NCI-H524 treated with DMSO at 0.1 percent for 48 hours (cell line): ENCODE results near the gene PDLIM7.

ENCODE experiments used
- DNase-seq: peaks from one replicate; lab custom pipeline; 2025; lab: John Stamatoyannopoulos, UW

Gene PDLIM7

DNA sequence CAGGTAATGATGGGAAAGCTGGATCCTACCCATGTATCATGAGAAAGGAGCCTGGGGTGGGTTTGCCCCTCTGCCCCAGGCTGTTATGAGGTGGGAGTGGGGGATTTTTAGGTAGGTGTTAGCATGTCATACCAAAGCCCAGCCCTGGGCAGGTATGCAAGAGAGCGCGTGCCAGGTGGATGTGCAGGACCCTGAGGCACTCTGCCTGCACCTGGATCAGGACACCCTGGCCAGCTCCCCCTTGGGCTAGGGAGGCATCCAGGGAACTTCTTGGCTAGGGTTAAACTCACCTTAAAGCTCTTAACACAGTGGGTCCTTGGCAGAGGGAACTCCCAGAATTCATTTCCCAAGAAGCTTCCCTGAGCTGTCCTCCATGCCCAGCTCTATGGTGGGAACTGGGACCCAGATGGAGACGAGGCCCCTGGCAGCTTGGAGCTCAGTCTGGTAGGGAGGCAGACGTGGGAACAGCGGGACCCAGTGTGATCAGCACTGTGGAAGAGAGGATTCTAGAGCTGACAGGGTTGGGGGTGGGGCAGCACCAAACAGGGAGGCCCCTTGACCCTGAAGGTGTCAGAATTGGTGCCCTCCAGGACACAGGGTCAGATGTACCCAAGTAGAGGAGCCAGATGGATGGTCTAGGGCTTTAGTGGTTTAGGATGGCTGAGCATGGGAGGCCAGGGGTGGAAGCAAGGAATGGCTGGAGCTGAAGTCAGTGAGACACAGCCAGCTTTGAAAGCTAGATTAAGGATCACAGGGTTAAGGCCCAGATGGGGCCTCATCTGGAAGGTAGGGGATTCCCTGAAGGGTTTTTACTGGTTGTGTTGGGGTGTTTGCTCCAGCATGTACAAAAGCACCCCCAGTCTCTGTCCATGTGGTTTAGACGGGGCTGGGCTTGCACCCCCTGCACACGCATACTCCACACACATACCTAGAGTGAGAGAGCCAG lies 53.0 kb downstream of the PDLIM7 start:
- no peak for DNase-seq

DNA sequence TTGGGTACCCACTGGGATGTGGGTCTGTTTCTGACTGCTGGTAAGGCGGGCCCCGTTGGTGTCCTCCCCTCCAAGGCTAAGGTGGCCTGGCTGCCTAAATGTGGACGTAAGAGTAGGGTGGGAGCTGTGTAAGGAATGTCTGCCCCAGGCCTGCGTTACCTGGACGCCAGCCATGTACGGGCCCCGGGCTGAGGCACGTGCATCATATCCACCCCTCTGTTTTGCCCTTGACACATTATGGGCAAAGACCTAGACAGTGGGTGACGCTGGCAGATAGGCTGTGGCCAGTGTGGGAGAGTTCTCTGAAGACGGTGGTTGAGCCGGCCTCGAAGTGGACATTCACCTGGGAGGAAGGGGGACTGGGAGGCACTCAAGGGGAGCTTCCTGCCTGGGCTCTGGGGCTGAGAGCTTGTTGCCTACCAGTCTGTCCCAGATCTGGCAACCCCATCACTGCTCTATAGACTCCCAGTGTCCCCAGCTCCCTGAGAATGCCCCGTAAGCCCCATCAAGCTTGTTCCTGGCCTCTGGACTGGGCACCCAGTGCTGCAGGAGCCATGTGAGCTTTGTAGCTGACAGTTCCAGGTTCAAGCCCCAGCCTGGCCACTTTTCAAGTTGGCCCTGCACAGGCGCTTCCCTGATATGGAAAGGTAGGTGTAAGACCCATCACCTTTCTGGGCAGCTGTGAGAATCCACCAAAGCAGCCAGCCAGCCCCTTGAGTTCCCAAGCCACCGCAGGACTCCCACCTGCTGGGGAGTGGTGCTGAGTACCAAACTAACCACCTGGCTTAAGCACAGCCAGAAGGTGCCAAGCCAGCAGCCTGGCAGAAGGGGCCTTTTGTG lies 54.0 kb downstream of the PDLIM7 start:
- DNase-seq = no peak

DNA sequence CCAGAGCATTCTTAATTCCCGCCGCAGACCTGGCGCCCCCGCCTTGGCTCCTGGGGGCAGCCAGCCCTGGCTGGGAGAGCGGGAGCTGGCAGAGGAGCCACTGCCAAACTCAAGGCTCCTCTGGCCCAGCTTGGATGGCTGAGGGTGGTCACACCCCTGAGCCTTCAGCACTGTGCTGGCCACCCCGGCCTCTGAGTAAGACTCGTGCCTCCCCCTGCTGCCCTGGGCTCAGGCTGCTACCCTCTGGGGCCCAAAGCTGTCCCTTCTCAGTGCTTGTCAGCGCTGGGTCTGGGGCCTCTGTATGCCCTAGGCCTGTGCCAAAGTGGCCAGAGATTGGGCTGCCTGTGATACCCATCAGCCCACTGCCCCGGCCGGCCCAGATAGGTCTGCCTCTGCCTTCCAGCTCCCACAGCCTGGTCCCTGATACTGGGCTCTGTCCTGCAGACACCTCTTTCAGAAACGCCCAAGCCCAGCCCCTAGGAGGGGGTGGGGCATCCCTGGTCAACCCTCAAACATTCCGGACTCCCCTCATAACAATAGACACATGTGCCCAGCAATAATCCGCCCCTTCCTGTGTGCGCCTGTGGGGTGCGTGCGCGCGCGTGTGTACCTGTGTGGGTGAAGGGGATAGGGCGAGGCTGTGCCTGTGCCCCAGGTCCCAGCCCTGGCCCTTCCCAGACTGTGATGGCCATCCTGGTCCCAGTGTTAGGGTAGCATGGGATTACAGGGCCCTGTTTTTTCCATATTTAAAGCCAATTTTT lies 55.2 kb downstream of the PDLIM7 start:
- DNase-seq = no peak

DNA sequence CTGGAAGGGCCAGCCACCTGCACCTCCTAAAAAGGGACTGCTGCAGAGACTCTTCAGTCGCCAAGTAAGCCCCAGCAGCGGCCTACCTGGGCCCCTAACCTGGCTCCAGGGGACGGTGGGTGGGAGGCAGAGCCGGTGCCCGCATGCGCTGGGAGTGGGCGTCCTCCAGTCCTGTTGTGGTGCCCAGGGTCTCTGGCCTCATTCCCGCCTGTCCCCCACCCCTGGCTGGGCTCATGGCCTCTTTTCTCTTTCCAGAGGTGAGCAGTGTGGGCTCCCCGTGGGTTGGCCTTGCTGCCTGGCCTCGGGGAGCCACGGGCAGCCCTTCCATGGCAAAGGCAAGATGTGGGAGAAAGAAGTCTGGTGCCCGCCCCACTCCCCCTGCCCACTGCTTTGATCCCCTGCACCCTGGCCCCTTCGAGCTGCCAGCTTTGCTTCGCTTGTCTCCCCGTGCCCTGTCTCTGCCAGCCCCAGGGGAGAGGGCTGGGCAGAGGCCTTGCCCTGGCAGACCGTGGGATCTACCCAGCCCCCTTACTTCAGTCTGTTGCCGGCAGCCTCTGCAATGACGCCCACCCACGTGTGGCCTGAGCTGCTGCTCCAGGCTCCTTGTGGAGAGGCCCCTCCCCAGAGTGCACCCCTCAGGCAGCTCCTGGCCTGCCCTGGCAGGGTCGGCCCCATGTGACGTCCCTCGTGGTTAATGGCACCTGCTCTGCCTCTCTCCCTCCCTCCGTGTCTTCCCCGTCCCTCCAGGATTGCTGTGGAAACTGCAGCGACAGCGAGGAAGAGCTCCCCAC lies 56.2 kb downstream of the PDLIM7 start:
- no peak for DNase-seq

DNA sequence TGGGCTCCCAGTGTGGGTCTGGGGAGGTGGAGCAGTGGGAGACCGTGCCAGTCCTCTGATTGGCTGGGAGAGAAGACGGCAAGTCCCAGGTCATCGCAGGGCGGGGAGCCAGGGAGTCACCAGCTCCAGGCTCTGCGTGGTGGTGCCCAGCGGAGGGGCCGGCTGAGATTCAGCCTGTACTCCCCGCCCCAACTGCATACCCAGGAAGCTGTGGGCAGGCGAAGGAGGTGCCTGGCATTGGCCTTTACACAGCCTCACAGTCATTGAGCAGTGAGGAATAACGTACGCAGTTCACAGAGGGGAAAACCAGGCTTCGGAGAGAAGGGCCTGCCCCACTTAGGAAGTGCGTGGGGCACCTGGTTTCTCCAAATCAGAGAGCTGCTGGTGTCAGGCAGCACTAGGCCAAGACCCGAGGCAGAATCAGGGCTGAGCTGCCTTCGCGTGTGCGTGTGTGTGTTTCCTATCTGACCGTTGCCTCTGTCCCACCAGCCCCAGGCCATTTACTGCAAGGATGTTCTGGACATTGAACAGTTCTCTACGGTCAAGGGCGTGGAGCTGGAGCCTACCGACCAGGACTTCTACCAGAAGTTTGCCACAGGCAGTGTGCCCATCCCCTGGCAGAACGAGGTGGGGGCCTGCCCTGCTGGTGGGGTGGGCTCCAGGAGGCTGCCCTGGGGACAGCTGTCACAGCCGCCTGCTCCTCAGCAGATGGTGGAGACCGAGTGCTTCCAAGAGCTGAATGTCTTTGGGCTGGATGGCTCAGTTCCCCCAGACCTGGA lies 57.0 kb downstream of the PDLIM7 start:
- no peak for DNase-seq

DNA sequence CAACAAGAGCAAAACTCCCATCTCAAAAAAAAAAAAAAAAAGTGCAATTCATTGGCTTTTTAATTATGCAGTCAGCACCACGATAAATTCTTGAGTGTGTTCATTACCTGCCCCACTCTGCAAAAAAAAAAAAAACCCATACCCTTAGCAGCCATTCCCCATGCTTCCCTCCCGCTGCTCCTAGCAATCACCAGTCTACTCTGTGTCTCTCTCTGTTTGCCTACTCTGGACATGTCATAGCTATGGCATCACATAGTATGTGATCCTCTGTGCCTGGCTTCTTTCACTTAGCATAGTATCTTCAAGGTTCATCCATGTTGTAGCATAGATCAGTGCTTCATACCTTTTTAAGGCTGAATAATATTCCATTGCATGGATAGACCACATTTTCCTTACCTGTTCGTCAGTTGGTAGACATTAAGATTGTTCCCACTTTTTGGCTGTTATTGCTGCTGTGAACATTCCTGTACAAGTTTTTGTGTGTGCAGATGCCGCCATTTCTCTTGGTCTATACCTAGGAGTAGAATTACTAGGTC lies 57.8 kb downstream of the PDLIM7 start:
- no peak for DNase-seq

DNA sequence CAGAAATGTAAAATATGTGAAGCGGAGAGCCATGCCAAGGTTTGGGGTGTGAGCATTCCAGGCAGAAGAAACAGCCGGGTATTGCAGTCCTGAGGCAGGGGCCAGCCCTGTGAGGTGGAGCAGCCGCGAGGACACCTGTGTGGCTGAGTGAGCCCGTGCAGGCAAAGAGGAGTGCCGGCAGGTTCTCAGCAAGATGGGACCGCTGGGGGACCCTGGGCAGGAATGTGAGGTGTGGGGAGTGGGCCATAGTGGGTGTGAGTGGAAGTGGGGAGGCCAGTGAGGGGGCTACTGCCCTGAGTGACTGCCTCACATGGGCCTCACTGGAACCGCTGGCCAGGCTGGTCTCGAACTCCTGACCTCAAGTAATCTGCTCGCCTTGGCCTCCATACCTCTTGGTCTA lies 58.9 kb downstream of the PDLIM7 start:
- no peak for DNase-seq

DNA sequence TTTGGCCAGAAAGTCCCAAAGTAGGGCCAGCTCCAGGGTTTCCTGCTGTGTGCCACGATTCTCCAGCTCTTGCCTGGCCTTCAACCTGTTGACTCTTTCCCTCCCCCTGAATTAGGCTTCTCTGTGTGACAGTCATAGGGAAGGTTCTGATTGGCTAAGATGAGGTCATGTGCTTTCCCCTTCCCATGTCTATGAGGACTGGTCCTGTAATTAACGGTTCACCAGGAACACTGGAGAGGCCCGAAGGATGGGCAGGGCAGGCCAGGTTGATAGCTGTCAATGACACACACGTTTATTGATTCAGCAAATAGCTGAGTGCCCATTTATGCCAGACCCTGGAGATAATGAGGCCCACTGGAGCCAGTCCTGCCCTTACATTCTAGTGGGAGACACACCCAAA lies 59.8 kb downstream of the PDLIM7 start:
- DNase-seq = no peak

DNA sequence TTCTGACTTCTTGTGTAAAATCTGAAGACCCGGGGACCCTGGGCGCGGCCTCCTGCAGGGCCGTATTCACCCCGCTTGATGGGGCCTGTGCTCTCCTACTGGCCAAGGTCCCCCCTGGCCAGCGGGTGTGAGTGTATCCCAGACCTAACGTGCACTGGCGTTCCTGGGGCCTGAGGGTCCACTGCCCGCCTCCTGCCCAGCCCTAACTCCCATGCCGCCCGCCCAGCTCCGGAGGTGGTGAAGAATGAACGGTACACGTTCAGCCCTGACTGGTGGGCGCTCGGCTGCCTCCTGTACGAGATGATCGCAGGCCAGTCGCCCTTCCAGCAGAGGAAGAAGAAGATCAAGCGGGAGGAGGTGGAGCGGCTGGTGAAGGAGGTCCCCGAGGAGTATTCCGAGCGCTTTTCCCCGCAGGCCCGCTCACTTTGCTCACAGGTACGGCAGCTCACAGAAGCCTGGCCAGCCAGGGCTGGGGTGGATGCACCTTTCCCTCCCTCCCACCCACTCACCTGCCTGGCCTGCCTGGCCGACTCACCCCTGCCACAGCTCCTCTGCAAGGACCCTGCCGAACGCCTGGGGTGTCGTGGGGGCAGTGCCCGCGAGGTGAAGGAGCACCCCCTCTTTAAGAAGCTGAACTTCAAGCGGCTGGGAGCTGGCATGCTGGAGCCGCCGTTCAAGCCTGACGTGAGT lies 61.4 kb downstream of the PDLIM7 start:
- DNase-seq = no peak

DNA sequence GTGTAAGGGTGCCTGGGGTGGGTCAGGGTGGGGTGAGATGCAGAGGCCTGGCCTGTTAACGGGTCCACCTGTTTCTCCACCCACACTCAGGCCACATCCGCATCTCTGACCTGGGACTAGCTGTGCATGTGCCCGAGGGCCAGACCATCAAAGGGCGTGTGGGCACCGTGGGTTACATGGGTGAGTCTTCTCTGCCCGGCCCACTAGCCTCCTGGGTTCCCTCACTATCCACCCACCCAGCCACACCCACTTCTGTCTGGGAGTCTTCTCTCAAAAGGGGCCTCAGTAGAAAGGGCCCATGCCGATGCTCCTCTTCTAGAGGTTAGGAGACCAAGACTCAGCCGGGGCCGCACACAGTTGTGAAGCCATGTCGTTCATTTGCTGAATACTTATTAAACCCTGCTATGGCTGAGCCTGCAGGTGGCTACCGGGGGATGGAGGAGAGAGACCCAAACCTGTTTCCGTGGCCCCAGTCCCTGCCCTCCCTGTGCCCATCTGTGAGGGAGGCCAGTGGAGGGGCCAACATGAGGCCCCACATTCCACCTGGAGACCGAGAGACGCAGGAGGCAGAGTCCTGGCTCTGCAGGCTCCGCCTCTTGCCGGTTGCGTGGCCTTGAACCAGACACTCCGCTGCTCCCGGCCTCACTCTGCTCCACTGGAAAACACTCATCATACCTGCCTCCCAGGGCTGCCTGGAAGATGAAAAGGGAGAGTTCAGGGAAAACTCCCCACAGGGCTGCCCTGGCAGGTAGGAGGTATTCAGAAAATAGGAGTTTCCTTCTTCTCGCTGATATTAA lies 62.3 kb downstream of the PDLIM7 start:
- no peak for DNase-seq

DNA sequence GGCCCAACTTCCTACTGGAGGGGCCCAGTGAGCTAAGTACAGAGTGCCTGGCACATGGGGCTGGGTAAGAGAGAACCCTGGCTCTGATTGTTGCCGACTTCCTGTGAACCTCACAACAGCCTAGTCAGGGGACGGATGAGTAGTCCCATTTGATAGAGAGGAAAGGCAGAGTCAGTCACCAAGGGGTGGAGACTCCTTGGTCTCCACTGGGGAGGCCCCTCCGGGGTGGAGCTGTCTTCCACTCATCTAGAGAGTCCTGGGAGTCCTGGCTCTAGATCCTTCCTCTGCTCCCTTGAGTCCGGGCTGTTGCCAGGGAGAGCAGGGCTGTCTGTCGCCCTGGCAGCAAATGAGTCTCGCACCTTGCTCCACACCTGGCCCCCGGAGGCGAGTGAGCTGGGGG lies 63.0 kb downstream of the PDLIM7 start:
- no peak for DNase-seq

DNA sequence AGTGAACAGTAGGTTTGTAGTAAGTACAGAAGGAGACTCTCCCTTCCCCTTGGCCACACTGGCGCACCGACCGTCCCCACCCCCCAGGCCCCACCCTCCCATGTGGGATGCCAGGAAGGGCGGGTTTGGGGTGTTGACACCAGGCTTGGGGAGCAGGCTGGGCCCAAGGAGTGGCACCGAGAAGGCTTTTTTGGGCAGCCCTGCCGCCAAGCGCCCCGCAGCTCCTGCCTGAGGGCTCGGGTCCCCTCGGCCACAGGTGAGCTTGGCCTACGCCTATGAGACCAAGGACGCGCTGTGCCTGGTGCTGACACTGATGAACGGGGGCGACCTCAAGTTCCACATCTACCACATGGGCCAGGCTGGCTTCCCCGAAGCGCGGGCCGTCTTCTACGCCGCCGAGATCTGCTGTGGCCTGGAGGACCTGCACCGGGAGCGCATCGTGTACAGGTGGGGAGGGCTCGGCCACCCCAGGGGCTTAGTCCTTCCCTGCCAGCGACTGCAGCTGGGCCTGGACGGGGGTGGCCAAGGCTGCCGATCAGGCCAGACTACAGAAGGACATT lies 63.7 kb downstream of the PDLIM7 start:
- no peak for DNase-seq
